Esophagus squamous epithelium (tissue), 4 donors: ENCODE data around the gene AGTRAP.

Source experiments
- POLR2A ChIP-seq, 4 donors: fragments of 450-650 bp; IDR thresholded peaks; one replicate each; pipeline ENCODE4 v1.6.1; 2017; ENCODE audit warnings: antibody characterized with exemption in 4 of 4, mild to moderate bottlenecking in 4 of 4, moderate library complexity in 3 of 4
- TF ChIP-seq, protein P1 (sequence below), 6 experiments: fragments of 450-650 bp in 4 of 6; fragments of 200-600 bp in 2 of 6; sonication (generic) in 2 of 6; IDR thresholded peaks; one replicate each; pipeline ENCODE4 v1.5.1; 2016 to 2019; ENCODE audit warnings: antibody characterized with exemption in 6 of 6, mild to moderate bottlenecking in 4 of 6, moderate library complexity in 4 of 6

DNA sequence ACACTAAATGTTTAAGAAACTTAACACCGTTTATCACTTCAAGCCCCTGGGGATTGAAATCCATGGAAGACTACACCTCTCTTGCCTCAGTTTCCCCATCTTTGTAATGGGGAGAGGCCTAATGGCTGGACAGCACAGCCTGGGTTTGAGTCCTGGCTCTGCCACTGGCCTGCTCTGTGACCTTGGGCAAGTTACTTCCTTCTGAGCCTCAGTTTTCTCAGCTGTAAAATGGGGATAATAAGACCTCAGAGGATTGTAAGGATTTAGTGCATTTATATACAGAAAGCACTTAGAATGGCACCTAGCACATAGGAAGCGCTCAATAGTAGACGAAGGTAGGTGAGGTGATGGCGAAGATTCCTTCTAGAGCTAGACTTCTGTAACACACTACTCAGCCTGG, 5.5 kb downstream of the AGTRAP start:
- no peak for TF ChIP-seq POLR2A (IDR thresholded peaks at IDR 0.05)
- TF ChIP-seq, protein P1, sequence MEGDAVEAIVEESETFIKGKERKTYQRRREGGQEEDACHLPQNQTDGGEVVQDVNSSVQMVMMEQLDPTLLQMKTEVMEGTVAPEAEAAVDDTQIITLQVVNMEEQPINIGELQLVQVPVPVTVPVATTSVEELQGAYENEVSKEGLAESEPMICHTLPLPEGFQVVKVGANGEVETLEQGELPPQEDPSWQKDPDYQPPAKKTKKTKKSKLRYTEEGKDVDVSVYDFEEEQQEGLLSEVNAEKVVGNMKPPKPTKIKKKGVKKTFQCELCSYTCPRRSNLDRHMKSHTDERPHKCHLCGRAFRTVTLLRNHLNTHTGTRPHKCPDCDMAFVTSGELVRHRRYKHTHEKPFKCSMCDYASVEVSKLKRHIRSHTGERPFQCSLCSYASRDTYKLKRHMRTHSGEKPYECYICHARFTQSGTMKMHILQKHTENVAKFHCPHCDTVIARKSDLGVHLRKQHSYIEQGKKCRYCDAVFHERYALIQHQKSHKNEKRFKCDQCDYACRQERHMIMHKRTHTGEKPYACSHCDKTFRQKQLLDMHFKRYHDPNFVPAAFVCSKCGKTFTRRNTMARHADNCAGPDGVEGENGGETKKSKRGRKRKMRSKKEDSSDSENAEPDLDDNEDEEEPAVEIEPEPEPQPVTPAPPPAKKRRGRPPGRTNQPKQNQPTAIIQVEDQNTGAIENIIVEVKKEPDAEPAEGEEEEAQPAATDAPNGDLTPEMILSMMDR (IDR thresholded peaks at IDR 0.05): no peak
